ENCODE measurements around the gene S100A5.

DNA sequence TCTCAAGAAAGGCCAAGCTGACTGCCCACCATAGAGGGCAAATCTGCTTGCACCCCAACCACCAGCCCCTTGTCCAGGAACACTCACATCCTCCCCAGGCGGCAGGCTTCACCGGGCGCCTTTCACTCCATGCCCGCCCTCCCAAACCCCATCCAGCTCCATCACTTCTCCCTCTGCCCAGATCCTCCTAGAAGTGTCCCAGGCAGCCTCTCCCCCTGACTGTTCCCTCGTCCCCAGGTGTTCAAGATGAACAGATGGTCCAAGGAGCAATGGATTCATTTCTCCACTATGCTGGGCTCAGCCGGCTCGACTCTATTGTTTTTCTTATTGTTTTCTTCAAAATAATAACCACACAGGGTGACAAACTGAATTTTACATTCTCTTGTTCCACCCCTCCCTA lies 27.1 kb downstream of the S100A5 start:
- TF ChIP-seq MAZ (IDR thresholded peaks at IDR 0.05; ENCODE audit: borderline replicate concordance, low read depth, low read length) (no peak), SMC3 (IDR thresholded peaks at IDR 0.05) (no peak), FOSL2 (IDR thresholded peaks at IDR 0.05) (no peak), FOSL2 (CRISPR knock-in tag; IDR thresholded peaks at IDR 0.05) (no peak), RNF2 (IDR thresholded peaks at IDR 0.05; ENCODE audit: borderline replicate concordance, low read depth) (no peak), ZSCAN20 (CRISPR knock-in tag; IDR thresholded peaks at IDR 0.05) (no peak), RAD21 (conservative IDR thresholded peaks at IDR 0.05 in 1 of 2, IDR thresholded peaks at IDR 0.05 in 1 of 2) (no peak)
- TF ChIP-seq, protein P1, sequence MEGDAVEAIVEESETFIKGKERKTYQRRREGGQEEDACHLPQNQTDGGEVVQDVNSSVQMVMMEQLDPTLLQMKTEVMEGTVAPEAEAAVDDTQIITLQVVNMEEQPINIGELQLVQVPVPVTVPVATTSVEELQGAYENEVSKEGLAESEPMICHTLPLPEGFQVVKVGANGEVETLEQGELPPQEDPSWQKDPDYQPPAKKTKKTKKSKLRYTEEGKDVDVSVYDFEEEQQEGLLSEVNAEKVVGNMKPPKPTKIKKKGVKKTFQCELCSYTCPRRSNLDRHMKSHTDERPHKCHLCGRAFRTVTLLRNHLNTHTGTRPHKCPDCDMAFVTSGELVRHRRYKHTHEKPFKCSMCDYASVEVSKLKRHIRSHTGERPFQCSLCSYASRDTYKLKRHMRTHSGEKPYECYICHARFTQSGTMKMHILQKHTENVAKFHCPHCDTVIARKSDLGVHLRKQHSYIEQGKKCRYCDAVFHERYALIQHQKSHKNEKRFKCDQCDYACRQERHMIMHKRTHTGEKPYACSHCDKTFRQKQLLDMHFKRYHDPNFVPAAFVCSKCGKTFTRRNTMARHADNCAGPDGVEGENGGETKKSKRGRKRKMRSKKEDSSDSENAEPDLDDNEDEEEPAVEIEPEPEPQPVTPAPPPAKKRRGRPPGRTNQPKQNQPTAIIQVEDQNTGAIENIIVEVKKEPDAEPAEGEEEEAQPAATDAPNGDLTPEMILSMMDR (IDR thresholded peaks at IDR 0.05): no peak
